HUES64 (cell line): ENCODE results near the gene CYBC1.

Source experiments
- H3K27ac ChIP-seq: 2 replicates; pipeline ENCODE4 v1.7.0; 2013; ENCODE audit warnings: low read depth, low read length, inconsistent platforms
- H3K27me3 ChIP-seq: 2 replicates; pipeline ENCODE4 v1.6.1; 2013; ENCODE audit warnings: mild to moderate bottlenecking, low read length; ENCODE audit not compliant: insufficient read depth
- H3K36me3 ChIP-seq: 2 replicates; pipeline ENCODE4 v1.6.1; 2013; ENCODE audit warnings: mild to moderate bottlenecking, low read length; ENCODE audit not compliant: insufficient read depth
- H3K4me1 ChIP-seq: 2 replicates; pipeline ENCODE4 v1.6.1; 2013; ENCODE audit warnings: mild to moderate bottlenecking, low read length, moderate library complexity; ENCODE audit not compliant: insufficient read depth
- H3K4me3 ChIP-seq: 2 replicates; pipeline ENCODE4 v1.5.1; 2013; ENCODE audit warnings: mild to moderate bottlenecking, low read length, moderate library complexity
- H3K9ac ChIP-seq: 2 replicates; pipeline ENCODE4 v1.6.1; 2013; ENCODE audit warnings: mild to moderate bottlenecking, low read depth, low read length
- H3K9me3 ChIP-seq: 2 replicates; pipeline ENCODE4 v1.6.1; 2013; ENCODE audit warnings: low read depth, low read length; ENCODE audit not compliant: insufficient read depth
- WGBS: fragments of 150-250, 120-280 bp; methylation state at CpG from one replicate; pipeline ENCODE4 v1.1.7; 2013; ENCODE audit warnings: missing lambda C conversion rate; 5-methylcytosine and 5-hydroxymethylcytosine counted together

CYBC1 gene

GRCh38 chr17:82403662-82404660 lies 46.6 kb downstream of the CYBC1 start:
- Histone ChIP-seq H3K4me3 (no peak overlapping the region), H3K36me3 (peaks cover 10% of the 10 kb centered on the region; the same call in 1 of the 2 replicates), H3K27ac (no peak overlapping the region), H3K4me1 (no peaks in the 10 kb centered on the region), H3K9ac (no peak overlapping the region), H3K9me3 (no peaks in the 10 kb centered on the region), H3K27me3 (no peaks in the 10 kb centered on the region)
- 96% methylated on average over 67 of the region's 67 CpGs for WGBS

- no peak overlapping the region for H3K9ac ChIP-seq
These were observed 47.7 kb downstream of the CYBC1 start for GRCh38 chr17:82402865-82403264.

DNA sequence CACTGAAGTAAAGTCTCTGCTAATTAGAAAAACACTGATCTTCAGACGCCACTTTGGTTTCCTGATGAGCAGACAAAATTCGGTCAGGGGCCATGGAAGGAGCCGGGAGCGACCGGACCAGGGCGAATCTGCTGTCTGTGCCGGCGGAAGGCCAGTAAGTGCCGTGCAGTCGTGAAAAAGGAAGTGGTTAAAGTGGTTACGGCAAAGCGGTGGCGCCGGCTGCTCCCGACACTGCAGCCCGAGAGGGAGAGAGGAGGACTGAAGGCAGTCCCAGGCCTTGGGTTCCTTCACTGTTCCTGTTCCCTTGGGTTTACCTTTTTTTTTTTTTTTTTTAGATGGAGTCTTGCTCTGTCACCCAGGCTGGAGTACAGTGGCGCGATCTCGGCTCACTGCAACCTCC lies 49.7 kb downstream of the CYBC1 start:
- Histone ChIP-seq H3K9me3 (no peaks in the 10 kb centered on the region), H3K4me3 (no peak overlapping the region), H3K27ac (no peak overlapping the region), H3K36me3 (peaks cover 10% of the 10 kb centered on the region; the same call in 1 of the 2 replicates), H3K4me1 (no peaks in the 10 kb centered on the region), H3K9ac (no peak overlapping the region), H3K27me3 (no peaks in the 10 kb centered on the region)
- 95% methylated on average over 16 of the region's 19 CpGs for WGBS

More at GRCh38 chr17:82402865-82403264, 47.7 kb downstream of the CYBC1 start:
- Histone ChIP-seq H3K27me3 (no peaks in the 10 kb centered on the region), H3K4me3 (no peak overlapping the region), H3K9me3 (no peaks in the 10 kb centered on the region), H3K4me1 (no peaks in the 10 kb centered on the region), H3K27ac (no peak overlapping the region), H3K36me3 (peaks cover 10% of the 10 kb centered on the region; the same call in 1 of the 2 replicates)
- 94% methylated on average over 7 of the region's 7 CpGs for WGBS

GRCh38 chr17:82400206-82400605 lies 50.3 kb downstream of the CYBC1 start:
- H3K4me3 ChIP-seq, result no peak overlapping the region
- H3K27me3 ChIP-seq, result no peaks in the 10 kb centered on the region
- peaks cover 10% of the 10 kb centered on the region; the same call in 1 of the 2 replicates for H3K36me3 ChIP-seq
- H3K9me3 ChIP-seq, result no peaks in the 10 kb centered on the region
- H3K27ac ChIP-seq, result no peak overlapping the region
- WGBS, result 93% methylated on average over 7 of the region's 7 CpGs
- no peak overlapping the region for H3K9ac ChIP-seq
- no peaks in the 10 kb centered on the region for H3K4me1 ChIP-seq

GRCh38 chr17:82399601-82400101 lies 50.9 kb downstream of the CYBC1 start:
- Histone ChIP-seq H3K27ac (no peak overlapping the region), H3K27me3 (no peaks in the 10 kb centered on the region), H3K4me1 (no peaks in the 10 kb centered on the region), H3K36me3 (peaks cover 10% of the 10 kb centered on the region; the same call in 1 of the 2 replicates), H3K4me3 (no peak overlapping the region), H3K9me3 (no peaks in the 10 kb centered on the region), H3K9ac (no peak overlapping the region)
- 89% methylated on average over 18 of the region's 18 CpGs for WGBS

GRCh38 chr17:82399041-82399441 lies 51.5 kb downstream of the CYBC1 start:
- 94% methylated on average over 13 of the region's 13 CpGs for WGBS
- no peak overlapping the region for H3K4me3 ChIP-seq
- H3K27me3 ChIP-seq, result no peaks in the 10 kb centered on the region
- no peaks in the 10 kb centered on the region for H3K9me3 ChIP-seq
- peaks cover 10% of the 10 kb centered on the region; the same call in 1 of the 2 replicates for H3K36me3 ChIP-seq
- no peak overlapping the region for H3K9ac ChIP-seq
- H3K4me1 ChIP-seq, result no peaks in the 10 kb centered on the region
- H3K27ac ChIP-seq, result no peak overlapping the region

GRCh38 chr17:82397449-82398335 lies 52.9 kb downstream of the CYBC1 start:
- H3K9ac ChIP-seq, result no peak overlapping the region
- 92% methylated on average over 38 of the region's 38 CpGs for WGBS

GRCh38 chr17:82396601-82397435 lies 53.7 kb downstream of the CYBC1 start:
- Histone ChIP-seq H3K9ac (no peak overlapping the region), H3K4me1 (no peaks in the 10 kb centered on the region), H3K27ac (no peak overlapping the region), H3K9me3 (no peaks in the 10 kb centered on the region), H3K36me3 (no peaks in the 10 kb centered on the region), H3K27me3 (no peaks in the 10 kb centered on the region), H3K4me3 (no peak overlapping the region)
- 86% methylated on average over 18 of the region's 19 CpGs for WGBS

More at GRCh38 chr17:82397449-82398335, 52.9 kb downstream of the CYBC1 start:
- H3K36me3 ChIP-seq, result no peaks in the 10 kb centered on the region
- H3K4me1 ChIP-seq, result no peaks in the 10 kb centered on the region
- no peaks in the 10 kb centered on the region for H3K9me3 ChIP-seq
- no peaks in the 10 kb centered on the region for H3K27me3 ChIP-seq
- H3K27ac ChIP-seq, result no peak overlapping the region
- H3K4me3 ChIP-seq, result no peak overlapping the region

- 98% methylated on average over 11 of the region's 12 CpGs for WGBS
- H3K27ac ChIP-seq, result no peak overlapping the region
These were observed 56.3 kb downstream of the CYBC1 start for GRCh38 chr17:82394278-82394677.

DNA sequence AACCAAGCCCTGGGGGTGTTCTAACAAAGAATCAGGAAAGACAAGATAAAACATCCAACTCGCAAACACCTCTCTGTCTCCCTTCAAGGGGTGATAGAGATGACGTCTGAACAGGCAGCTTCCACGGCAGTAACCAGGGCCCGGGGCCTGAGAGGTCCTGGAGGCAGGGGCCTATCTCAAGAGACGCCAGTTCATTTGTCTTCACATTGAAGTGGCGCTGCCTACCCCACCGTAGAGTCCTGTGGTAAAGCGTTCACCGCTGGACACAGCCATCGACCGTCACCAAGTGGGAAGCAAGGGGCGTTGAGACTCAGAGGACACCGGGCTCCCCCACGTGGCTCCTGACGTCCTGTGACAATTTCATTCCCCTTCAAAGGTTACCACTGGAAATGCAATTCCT lies 57.6 kb downstream of the CYBC1 start:
- no peaks in the 10 kb centered on the region for H3K27me3 ChIP-seq
- no peaks in the 10 kb centered on the region for H3K36me3 ChIP-seq
- no peak overlapping the region for H3K27ac ChIP-seq
- no peaks in the 10 kb centered on the region for H3K9me3 ChIP-seq
- WGBS, result 93% methylated on average over 15 of the region's 15 CpGs
- H3K4me1 ChIP-seq, result no peaks in the 10 kb centered on the region
- no peak overlapping the region for H3K4me3 ChIP-seq
- H3K9ac ChIP-seq, result no peak overlapping the region

More at GRCh38 chr17:82394278-82394677, 56.3 kb downstream of the CYBC1 start:
- H3K4me3 ChIP-seq, result no peak overlapping the region
- no peaks in the 10 kb centered on the region for H3K36me3 ChIP-seq
- no peaks in the 10 kb centered on the region for H3K27me3 ChIP-seq
- H3K9ac ChIP-seq, result no peak overlapping the region
- H3K9me3 ChIP-seq, result no peaks in the 10 kb centered on the region
- H3K4me1 ChIP-seq, result no peaks in the 10 kb centered on the region
